GM12864 (cell line): Measurements from ENCODE around the gene CDK5RAP2.

Experiments used
- DNase-seq: peaks from one replicate; pipeline ENCODE4 v3.0.0-alpha.2; 2011; ENCODE audit warnings: low read depth
- H3K4me3 ChIP-seq: 2 replicates; pipeline ENCODE4 v1.5.1; 2011; ENCODE audit warnings: mild to moderate bottlenecking, low read depth, low read length, control low read depth
- TF ChIP-seq, protein P1 (sequence below): IDR thresholded peaks from 2 replicates; pipeline ENCODE4 v1.5.1; 2011; ENCODE audit warnings: low read depth, mild to moderate bottlenecking, moderate library complexity, low read length, control low read depth, inconsistent platforms; ENCODE audit errors: missing control alignments

The CDK5RAP2 gene

DNA sequence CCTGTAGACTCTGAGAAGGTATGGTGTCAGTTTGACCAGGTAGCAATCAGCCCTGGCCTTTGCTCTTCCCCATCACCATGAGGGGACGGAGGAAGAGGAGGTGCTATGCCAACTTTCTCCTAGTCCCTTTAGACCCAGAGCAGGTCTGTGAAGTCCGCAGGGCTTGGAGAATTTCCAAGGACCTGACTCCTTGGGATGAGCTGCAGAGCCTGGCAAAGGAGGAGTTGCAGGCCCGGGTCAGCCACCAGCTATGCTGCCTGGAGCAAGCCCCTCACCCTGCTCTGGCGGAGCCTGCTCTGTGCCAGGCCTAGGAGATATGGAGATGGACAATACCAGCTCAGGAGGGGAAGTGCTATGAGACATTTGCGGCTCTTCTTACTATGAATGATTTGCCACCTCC lies 188.3 kb downstream of the CDK5RAP2 start:
- TF ChIP-seq, protein P1, sequence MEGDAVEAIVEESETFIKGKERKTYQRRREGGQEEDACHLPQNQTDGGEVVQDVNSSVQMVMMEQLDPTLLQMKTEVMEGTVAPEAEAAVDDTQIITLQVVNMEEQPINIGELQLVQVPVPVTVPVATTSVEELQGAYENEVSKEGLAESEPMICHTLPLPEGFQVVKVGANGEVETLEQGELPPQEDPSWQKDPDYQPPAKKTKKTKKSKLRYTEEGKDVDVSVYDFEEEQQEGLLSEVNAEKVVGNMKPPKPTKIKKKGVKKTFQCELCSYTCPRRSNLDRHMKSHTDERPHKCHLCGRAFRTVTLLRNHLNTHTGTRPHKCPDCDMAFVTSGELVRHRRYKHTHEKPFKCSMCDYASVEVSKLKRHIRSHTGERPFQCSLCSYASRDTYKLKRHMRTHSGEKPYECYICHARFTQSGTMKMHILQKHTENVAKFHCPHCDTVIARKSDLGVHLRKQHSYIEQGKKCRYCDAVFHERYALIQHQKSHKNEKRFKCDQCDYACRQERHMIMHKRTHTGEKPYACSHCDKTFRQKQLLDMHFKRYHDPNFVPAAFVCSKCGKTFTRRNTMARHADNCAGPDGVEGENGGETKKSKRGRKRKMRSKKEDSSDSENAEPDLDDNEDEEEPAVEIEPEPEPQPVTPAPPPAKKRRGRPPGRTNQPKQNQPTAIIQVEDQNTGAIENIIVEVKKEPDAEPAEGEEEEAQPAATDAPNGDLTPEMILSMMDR: no peak
- no peak overlapping the region for H3K4me3 ChIP-seq
- no peak for DNase-seq

DNA sequence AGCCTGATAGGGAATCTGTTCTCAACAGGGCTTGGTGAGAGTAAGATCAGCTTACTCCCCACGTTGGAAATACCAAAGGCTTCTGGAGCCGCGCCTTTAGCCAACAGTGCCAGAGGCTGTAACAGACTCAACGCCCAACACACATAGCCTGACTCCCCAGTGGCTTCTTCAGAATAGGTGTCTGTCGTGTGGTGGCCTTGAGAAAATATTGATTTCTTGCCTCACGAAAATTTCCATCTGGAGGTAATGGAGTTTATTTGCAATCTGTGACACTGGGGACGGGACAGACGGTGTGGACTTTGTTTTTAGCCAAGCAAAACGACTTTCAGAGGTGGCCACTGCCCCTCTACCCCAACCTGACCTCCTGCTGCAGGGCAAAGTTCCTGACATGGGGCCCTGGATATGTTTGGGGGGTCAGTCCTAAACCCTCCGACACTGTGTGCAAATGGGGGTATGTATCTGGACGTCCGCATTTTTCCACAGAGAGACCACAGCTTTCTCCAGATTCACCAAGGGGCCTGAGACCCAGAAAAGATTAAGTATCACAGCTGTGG lies 189.3 kb downstream of the CDK5RAP2 start:
- no peak for DNase-seq

DNA sequence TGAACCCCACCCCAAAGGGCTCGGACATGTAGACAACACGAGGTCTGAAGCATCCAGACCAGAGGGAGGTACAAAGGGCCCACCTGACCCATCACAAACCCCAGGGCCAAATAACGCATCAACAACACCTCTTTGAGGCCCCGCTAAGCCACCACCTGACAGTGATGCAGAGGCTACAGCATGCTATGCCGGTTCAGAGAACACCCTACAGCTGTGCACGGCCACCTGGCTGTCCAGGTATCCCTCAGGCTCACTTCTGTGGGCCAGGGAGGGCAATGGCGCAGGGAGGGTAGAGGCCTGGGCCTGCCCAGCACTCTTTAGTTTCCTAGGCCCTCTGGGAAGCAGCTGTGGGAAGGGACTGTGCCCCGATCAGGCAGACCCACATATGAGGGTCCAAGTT lies 190.1 kb downstream of the CDK5RAP2 start:
- no peak overlapping the region for H3K4me3 ChIP-seq
- no peak for DNase-seq
- TF ChIP-seq, protein P1: no peak

More for the DNA sequence above, 189.3 kb downstream of the CDK5RAP2 start:
- no peak overlapping the region for H3K4me3 ChIP-seq
- TF ChIP-seq, protein P1: no peak

- DNase-seq: no peak
- H3K4me3 ChIP-seq: no peak overlapping the region
- TF ChIP-seq, protein P1: no peak
Observed at GRCh38 chr9:120389300-120389699, 190.7 kb downstream of the CDK5RAP2 start.

DNA sequence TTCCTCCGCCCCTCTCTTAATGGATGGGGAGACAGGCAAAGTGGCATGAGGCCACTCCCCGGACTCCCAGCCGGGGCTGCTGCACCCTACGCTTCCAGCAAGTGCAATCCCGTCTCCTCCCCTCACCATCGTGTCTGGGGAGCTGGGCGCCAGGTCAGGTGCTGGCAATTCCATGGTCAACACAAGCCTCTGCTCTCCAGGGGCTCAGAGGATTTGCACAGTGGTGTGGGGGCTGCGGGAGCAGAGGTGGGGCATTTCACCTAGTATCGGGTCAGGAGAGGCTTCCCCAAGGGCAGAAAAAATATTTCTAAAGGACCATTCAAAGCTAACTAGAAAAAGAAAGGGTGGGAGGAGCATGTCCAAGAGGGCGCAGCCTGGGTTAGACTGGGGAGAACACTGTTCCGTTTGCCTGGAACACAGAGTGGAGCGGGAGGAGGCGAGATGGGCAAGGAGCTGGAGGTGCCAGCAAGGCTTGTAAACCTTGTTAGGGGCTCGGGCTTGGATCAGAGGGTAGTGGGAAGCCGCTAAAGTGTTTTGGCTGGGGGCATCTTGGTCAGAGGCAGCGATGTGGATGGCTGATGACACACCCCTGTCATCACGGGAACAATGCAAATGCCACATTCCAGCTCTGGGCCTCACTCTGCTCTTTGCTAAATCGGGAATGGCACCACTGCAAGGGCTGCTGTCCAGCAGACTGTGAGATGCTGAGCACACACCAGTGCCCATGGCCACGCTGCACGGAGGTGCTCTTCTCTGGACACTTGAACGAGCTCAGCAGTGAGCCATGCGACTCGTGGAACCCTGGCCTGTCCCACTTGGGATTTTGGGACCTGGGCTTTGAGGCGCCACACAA lies 191.7 kb downstream of the CDK5RAP2 start:
- TF ChIP-seq, protein P1: no peak
- no peak overlapping the region for H3K4me3 ChIP-seq
- no peak for DNase-seq

DNA sequence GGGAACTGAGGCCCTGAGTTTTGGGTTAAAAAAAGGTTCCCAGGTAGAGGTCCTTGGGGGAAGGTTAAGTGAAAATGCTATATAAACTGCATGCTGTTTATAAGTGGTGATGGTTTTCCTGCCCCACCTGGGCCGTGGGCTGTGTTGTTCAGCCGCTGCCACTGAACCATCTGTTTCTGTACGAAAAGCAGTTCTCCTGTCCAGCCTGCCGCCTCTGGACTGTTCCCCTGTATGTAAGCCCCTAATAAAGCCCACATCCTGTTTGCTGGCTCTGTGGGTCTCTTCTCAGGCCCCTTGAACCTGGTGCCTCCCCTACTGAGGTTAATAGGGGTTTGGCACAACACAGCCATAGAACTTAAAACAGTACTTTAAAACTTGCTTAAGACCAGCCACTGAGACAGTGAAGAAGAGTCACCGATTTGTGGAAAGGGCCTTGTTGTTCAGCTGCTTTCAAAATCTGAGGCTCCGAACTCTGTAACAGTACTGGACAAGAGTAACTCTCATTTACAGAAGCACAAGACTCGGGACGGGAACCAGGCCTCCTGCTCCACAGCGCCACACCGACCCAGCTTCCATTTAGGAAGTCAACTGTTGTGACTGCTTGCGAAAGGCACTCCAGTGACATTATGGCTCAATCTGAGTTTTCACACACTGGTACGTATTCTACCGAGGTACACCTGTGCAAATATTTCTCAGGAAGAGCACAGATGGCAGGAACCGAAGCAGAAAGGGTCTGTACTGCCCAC lies 192.5 kb downstream of the CDK5RAP2 start:
- H3K4me3 ChIP-seq: no peak overlapping the region
- TF ChIP-seq, protein P1: no peak
- DNase-seq: no peak
